Measurements from ENCODE around the gene CELA1. TPM values are rescaled to one million over a fixed set of nuclear protein-coding genes. Genes with fewer than 3 reads are reported as not detected.

Gene CELA1
- total and polyA plus RNA-seq, 10 of the 15 experiments (the other 5 are each of a cell fraction or from before 2014, with no cell fraction given): not detected

- TF ChIP-seq CTCF (IDR thresholded peaks at IDR 0.05 in 2 of 3, conservative IDR thresholded peaks at IDR 0.05 in 1 of 3; ENCODE audit: control insufficient read depth in 2 of 3, extremely low read depth in 1 of 3, insufficient read depth in 1 of 3, low read depth in 3 of 3, low read length in 3 of 3): no peak
- TF ChIP-seq BCL3 (IDR thresholded peaks at IDR 0.05; ENCODE audit: borderline replicate concordance, insufficient read depth, low read depth, low read length, poor library complexity, severe bottlenecking): peak; percentile 60
- peak; percentile 85 for TF ChIP-seq POLR2A (IDR thresholded peaks at IDR 0.05; ENCODE audit: low read depth, low read length)
These were observed 45.0 kb upstream of the CELA1 start, which contains the start of gene GALNT6 (continued) for GRCh38 chr12:51391283-51392123.

GRCh38 chr12:51390891-51391282 lies 44.4 kb upstream of the CELA1 start:
- TF ChIP-seq HSF1 (IDR thresholded peaks at IDR 0.05; ENCODE audit: low read depth, low read length) (no peak), SPI1 (IDR thresholded peaks at IDR 0.05; ENCODE audit: borderline replicate concordance, insufficient read depth, low read depth, low read length) (peak; percentile 49; the same call in 1 of the 2 replicates), RAD51 (IDR thresholded peaks at IDR 0.05) (no peak), GATAD2B (conservative IDR thresholded peaks at IDR 0.05; ENCODE audit: low read depth) (0 out of 2 replicates have a peak, but pooled peaks have one; percentile 19)
- WGBS (ENCODE audit: insufficient coverage, insufficient replicate concordance, low lambda C conversion rate, missing lambda C conversion rate): 0% methylated on average over 8 of the region's 8 CpGs
- Histone ChIP-seq H3K79me2 (ENCODE audit: control insufficient read depth, insufficient read depth, low read length) (peaks cover 31% of the 10 kb centered on the region), H4K20me1 (ENCODE audit: control insufficient read depth, insufficient read depth) (no peaks in the 10 kb centered on the region), H3K36me3 (ENCODE audit: control insufficient read depth in 2 of 2, insufficient read depth in 2 of 2, low read length in 1 of 2) (no peaks in the 10 kb centered on the region), H2AFZ (ENCODE audit: control insufficient read depth, low read depth, low read length) (peak overlapping the region; percentile 79), H3K9ac (ENCODE audit: control insufficient read depth, insufficient read depth, low read length) (peak overlapping the region; percentile 83), H3K4me3 (peak overlapping the region; percentile 96), H3K27ac (ENCODE audit: control insufficient read depth, insufficient read depth) (peak overlapping the region; percentile 74), H3K27me3 (replicated peaks in 1 of 2; ENCODE audit: control insufficient read depth in 2 of 2, insufficient read depth in 2 of 2, low read length in 1 of 2) (no peaks in the 10 kb centered on the region), H3K9me3 (replicated peaks; ENCODE audit: control insufficient read depth, insufficient read depth, low read length) (no peaks in the 10 kb centered on the region), H3K4me1 (ENCODE audit: control insufficient read depth, insufficient read depth, low read length) (peaks cover 50% of the 10 kb centered on the region), H3K4me2 (ENCODE audit: control insufficient read depth, insufficient read depth) (peak overlapping the region; percentile 91)
- ChIA-PET RAD21 (ENCODE audit: unreplicated experiment) (interaction anchor here (1.0 to 4.0 kb wide), 4 partner anchors 9 to 30 kb away, joined by 3 to 19 read pairs (median 4); no protein-coding TSS in a partner anchor), SMC1A (ENCODE audit: uncharacterized antibody, unreplicated experiment) (interaction anchor here (0.9 to 2.7 kb wide), 5 partner anchors 8 to 32 kb away, joined by 3 to 11 read pairs (median 3); no protein-coding TSS in a partner anchor), POLR2A (interaction anchor here (0.6 to 5.4 kb wide), 3 partner anchors 22 to 921 kb away, joined by 7 to 28 read pairs (median 8); no protein-coding TSS in a partner anchor), CTCF (interaction anchor here (1.1 to 2.7 kb wide), 3 partner anchors 17 to 50 kb away, joined by 5 to 8 read pairs (median 6); no protein-coding TSS in a partner anchor)
- in situ Hi-C loops (cut with MboI): no loop called here
- intact Hi-C loops (cut with micrococcal nuclease; ENCODE audit: unreplicated experiment): loop anchor here (1.0 kb wide), 1 partner anchor 22 kb away; no protein-coding TSS in a partner anchor
- no peak for DNase-seq (ENCODE audit: low read depth, low spot score)
- ATAC-seq: peak; percentile 34
- FAIRE-seq: no peak
- BruUV-seq (replicated peaks): no TSS peak
